Measurements from ENCODE around the gene PSMA7.

Gene PSMA7

DNA sequence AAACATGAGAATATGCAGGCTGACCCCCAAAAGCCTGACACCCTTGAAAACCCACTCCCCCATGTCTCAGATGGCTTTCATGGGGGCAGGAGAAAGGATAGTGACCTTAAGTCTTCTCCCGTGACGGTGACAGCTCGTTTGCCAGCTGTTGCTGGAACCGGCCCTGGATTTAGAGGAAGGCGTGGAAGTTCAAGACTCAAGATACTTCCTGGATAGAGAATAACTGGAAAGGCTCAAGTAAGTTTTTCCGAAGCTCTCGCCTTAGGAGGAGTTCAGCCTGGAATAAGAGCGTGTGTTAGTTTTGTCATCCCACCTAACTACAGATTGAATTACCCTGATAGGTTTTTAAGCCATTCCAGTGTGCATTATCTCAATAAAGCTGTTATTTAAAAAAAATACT is 28.1 kb upstream of the PSMA7 start:
- no peak for DNase-seq (ENCODE audit: low spot score)

DNA sequence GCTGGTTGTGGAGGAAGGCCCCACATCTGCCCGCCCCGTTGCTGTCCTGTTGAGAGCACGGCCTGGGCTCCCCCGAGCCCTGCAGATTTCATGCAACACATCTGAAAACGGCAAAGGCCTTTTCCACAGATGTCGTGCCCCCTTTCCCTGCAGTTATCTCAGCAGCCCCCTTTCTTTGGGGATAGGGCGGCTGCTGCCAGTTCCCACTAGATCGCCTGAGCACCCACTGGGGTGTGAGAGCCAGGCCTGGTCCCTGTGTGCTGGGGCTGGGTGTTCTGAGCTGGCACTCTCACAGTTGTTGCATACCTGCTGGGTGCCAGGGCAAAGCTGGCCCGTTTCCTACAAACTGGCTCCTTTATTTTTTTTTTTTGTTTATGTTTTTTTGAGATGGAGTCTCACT is 27.3 kb upstream of the PSMA7 start:
- no peak for DNase-seq (ENCODE audit: low spot score)

DNA sequence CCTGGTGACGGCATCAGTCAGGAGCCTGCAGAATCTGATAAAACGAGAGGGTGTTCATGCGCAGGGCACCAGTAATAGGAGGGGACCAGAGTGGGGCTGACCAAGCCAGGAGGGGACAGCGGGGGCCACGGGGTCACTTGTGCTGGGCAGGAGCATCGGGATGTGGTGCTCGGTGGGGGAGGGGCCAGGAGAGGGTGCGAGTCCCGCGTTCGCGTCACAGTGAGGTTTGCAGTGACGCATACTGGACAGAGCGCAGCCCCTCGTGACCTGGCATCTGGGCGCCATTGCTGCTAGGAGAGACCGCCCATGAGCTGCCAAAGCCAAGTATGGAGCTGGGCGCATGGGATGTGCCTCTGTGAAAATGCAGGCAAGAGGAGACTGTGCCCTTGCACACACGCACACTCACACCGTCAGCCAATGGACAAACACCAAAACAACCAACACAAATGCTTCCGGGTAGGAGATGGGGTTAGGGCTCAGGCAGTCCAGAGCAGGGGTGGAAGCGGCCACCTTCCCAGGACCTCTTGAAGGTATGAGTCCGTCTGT is 25.8 kb upstream of the PSMA7 start:
- no peak for DNase-seq (ENCODE audit: low spot score)

DNA sequence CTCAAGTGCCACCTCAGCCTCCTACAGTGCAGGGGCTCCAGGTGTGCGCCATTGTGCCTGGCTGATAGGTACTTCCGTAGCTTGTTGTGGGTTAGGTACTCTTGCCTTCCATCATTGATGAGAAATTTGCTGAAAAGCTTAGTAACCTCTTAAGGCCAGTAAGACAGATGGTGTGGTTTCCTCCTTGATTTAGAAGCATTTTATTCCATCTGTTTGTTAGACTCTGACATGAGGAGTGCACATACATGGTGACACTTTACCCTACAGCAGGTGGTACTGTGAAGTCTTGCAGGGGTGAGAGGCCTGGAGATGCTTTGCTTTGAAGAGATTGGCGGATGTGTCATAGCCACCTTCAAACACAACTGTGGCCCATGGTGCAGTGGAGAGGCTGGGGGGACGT is 24.9 kb upstream of the PSMA7 start:
- DNase-seq (ENCODE audit: low spot score): no peak

DNA sequence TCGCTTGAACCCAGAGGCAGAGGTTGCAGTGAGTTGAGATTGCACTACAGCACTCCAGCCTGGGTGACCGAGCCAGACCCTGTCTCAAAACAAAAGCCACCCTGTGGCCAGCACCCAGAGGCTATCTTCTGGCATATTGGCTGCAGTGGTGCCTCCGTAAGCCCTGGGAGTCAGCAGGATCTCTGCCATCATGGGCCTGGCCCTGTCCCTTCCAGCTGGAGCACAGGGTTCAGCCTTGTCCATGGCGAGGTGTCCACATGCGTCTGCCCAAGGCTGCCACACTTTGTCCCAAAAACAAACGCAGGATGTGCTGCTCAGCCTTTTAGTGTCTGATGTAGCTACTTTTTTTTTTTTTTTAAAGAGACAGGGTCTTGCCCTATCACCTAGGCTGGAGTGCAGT is 24.3 kb upstream of the PSMA7 start:
- DNase-seq (ENCODE audit: low spot score): no peak

DNA sequence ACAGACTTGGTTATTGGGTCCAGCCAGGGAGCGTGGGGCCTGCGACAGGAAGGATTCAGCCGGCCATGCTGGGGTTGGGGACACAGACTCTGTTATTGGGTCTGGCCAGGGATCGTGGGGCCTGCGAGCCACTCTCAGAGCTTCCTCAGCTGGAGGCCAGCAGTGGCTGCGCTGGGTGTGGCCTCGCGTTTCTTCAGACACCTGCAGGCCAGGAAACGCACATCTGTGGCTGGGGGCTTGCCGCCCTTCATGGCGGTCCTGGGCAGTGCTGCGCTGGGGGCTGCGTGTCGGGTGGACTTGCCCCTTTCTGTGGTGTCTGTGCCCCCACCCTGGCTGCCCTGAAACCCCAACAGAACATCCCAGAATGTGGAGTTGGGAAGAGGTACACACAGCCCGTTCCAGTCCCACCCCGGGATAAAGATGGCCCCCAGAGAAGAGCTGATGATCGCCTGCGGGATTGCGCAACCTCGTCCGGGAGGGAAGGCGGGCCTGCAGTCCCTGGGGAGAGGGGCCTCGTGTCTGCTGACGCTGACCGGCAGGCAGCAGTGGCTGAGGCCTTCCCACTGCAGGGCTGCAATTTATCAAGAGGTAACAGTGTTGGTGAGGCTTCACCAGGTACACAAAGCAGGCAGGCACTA is 22.7 kb upstream of the PSMA7 start:
- no peak for DNase-seq (ENCODE audit: low spot score)

DNA sequence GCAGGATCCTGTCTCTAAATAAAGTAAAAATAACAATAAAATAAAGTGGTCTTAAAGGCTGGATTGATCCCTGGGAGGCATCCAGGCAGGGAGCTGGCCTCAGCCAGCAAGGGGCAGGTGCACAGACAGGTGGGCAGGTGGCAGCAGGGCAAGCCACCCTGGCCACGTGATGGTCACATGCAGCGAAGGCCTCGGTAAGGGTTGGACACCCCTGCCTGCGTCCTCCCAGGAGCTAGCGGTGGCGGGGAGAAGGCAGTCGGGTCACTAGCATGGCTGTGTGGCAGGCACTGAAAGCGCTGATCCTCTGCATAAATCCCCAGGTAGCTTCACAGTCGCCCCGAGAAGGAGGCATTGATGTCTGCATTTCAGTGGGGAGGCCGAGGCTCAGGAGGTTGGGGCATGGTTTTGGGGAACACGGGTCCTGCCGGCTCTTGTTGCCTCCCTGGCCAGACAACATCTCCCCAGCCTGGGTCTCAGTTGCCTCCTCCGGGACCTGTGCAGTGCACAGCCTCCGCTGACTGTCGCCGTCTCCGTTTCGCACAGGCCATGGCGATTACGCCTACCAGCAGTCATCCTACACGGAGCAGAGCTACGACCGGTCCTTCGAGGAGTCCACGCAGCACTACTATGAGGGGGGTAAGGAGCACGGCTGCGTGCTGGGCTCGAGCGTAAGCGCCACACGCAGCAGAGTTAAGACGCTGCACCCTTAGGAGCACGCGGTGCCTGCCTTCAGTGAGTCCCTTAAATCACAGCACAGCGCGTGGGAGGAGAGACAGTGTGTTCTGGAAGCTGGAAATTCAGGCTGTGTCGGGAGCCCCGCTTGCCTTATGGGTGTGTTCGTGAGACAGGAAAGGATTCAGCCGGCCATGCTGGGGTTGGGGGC is 21.9 kb upstream of the PSMA7 start:
- DNase-seq (ENCODE audit: low spot score): no peak

DNA sequence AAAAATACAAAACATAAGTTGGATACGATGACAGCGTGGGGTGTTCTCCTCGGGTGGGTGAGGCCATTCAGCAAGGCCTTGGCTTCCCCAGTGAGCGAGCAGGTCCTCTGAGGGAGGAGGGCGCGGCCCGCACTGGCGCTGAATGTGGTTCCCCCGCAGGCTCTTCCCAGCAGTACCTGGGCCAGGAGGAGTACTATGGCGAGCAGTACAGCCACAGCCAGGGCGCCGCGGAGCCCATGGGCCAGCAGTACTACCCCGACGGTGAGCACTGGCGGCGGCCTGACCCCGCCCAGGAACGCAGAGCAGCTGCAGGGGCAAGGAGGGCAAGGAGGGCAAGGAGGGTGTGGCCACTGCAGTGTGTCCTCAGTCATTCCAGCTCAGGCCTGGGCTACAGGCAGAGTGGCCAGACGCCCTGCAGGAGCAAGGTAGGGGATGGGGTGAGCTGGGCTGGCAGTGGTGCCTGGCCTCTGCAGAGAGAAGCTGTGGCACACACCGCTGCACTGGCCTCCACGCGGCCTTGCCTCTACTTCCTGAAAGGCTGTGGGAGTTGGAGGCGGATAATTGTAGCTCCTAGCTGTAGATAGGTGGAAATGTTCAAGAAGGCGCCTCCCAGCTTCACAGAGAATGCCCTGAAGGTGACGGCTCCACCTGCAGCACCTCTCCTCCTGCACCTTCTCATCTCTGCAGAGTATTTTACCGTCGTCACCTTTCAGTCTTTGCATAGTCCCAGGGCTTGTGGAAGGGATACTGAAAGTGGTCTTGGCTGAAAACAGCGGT is 21.0 kb upstream of the PSMA7 start:
- DNase-seq (ENCODE audit: low spot score): no peak

DNA sequence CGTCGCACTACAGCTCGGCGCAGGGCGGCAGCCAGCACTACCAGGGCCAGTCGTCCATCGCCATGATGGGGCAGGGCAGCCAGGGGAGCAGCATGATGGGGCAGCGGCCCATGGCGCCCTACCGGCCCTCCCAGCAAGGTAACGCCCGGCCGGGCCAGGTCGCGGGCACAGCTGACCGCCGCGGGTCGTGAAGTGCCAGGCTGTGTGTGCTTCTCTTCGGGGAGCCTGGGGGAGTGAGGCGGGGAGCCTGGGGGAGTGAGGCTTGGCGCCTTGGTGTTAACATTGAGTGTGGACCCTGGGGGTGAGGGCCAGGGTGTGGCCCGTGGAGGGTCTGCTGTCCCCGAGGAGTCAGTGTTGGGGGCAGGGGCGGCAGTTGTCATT is 20.3 kb upstream of the PSMA7 start:
- no peak for DNase-seq (ENCODE audit: low spot score)

DNA sequence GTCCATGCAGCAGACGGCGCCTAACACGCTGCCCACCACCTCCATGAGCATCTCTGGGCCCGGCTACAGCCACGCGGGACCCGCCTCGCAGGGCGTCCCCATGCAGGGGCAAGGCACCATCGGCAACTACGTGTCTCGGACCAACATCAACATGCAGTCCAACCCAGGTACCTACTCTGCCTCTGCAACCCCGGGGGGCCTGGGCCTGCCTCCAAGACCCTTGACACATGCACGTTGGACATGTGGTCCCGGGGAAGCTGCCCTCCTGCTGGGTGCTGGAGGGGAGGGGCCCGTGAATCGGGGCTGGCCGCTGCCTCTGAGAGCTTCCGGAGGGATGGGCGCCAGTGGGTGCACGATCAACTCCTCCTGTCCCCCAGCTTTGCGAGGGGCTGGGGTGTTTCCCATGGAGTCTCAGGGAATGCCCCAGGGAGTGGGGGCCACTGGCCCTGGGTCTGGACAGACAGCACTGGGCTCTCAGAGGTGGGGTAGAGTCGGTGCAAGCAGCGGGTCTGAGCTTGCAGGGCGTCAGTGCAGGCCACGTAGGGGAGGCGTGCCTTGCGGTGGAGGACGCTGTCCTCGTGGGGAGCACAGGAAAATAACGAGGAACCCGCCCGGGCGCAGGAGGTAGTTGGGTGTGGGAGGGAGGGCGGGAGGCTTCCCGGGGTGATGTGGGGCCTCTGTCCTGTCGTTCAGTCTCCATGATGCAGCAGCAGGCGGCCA is 19.7 kb upstream of the PSMA7 start:
- DNase-seq (ENCODE audit: low spot score): no peak

DNA sequence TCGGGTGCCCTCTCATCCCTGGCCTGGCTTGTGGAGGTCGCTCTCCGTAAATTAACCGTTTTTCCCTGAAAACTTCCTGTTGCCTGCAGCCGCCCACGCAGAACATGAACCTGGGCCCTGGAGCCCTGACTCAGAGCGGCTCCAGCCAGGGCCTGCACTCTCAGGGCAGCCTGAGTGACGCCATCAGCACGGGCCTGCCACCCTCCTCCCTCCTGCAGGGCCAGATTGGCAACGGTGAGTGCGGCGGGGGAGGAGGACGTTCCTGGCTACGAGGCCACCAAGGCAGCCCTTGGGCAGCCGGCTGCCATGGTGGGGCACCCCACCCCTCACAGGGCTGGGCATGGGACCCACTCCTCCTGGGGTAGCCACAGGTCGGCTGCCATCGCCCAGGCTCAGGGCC is 18.2 kb upstream of the PSMA7 start:
- no peak for DNase-seq (ENCODE audit: low spot score)

DNA sequence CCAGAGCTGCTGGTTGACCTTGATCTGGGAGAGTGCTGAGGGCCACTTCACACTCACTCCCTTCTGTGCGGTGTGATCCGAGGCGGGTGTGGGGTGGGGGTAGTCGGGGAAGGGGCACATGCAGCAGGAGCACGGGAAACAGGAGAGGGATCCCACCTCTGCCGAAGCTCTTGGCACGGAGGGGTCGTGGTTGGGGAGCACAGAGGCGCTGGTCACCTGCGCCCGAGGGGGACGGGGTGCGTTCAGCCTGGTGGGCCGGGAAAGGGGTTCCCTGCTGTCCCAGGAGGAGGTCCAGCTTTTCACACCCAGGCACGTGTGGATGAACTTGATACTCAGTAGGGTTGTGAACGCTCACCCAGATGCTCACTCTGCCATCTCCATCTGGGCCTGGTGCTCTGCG is 17.7 kb upstream of the PSMA7 start:
- no peak for DNase-seq (ENCODE audit: low spot score)

DNA sequence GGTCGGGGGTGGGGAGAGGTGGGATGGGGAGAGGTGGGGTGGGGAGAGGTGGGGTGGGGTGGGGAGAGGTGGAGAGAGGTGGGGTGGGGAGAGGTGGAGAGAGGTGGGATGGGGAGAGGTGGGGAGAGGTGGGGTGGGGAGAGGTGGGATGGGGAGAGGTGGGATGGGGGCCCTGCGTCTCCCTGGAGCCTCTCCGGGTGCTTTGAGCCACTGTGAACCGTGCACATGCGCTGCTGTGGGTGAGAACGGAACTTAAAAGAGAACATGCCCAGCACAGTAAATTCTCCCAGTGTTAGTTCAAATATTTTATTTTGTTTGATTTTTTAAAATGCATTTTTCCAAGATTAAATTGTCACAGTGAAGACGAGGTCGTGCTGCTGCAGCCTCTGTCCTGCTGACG is 17.1 kb upstream of the PSMA7 start:
- DNase-seq (ENCODE audit: low spot score): no peak

DNA sequence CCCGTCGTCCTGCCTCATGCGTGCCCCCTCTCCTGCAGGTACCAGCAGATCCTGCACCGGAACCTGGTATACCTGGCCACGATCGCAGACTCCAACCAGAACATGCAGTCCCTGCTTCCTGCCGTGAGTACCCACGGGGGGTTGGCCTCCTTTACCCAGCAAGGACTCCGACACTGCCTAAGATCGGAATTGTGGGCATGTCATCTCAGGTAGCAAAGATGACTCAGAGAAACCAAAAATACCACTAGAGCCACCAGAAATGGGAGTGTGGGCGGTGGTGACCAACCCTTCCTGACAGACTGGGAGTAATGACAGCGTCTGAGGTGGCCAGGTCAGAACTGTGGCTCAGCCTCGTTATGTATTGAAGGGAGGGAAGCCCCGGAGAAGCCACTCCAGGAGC is 16.6 kb upstream of the PSMA7 start:
- DNase-seq (ENCODE audit: low spot score): no peak

DNA sequence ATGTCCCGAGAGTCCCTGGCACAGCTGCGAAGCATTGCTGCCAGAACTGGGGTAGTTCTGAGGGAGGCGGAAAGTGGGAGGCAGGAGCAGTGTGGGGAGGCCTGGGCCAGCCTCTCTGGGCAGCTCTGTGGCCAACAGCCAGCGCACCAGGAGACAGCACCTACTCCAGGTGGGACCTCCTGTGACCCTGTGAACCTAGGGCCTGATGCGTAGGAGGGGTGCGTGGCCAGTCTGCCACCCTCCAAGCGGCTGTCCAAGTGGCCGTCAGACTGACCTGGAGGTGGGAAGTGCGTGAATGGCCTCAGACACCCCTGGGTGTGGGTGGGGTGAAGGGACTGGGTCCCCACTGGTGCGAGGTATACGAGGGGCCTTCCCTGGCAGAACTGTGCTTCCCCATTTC is 15.9 kb upstream of the PSMA7 start:
- no peak for DNase-seq (ENCODE audit: low spot score)

DNA sequence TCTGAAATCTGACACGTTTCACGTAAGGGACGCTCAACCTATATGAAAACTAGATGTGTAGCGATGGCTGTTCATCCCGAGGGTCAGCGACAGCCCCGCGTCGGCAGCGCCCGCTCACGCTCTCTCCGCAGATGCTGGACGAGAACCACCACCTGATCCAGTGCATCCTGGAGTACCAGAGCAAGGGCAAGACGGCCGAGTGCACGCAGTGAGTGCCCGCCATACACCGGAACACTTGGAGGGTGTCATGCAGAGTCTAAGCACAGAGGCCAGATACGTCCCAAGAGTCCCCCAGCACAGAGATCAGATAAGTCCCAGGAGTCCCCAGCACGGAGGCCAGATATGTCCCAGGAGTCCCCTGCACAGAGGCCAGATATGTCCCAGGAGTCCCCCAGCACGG is 15.3 kb upstream of the PSMA7 start:
- DNase-seq (ENCODE audit: low spot score): no peak

DNA sequence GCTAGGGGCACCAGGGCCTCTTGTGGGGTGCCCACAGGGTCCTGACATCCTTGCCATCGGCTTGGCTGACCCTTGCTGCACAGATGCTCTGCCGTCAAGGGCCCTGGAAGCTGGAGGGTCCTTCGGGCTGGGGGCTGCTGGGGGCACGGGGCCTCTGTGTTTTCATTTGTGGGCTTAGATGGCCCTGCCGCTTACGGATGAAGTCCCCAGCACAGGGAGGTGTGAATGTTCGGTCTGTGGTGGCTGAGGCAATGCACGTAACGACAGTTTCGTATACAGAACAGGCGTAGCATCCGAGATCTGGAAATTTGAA is 14.8 kb upstream of the PSMA7 start:
- no peak for DNase-seq (ENCODE audit: low spot score)

DNA sequence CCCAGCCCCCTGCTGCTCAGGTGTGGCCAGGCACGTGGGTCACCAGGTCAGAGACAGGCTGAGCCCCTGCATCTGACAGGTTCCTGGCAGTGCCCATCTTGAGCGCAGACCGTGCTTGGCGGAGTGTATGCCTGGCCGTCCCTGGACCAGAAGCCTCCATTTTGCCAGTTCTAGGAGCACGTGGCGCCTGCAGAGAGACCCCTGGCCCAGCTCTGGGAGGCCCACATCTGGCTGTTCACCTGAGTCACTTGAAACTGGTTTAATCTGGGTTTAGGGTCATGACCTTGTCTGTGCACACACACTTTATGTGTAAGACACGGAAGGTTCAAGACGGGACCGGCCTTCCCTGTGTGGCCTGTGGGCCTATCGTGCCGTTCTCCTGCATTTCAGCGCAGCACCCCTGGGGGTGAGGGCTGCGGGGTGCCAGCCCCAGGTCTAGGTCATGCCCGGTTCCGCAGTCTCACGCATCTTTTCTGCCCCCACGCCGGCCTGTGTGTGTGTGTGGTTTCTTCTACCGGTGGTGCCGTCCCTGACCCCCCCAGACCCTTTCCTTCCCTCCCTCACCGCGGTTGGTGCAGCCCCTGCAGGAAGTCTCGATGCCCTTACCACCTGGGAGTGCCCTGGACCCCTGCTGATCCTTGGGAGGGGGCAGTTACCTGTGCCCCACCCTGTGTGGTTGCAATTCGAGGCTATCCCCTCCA is 14.3 kb upstream of the PSMA7 start:
- DNase-seq (ENCODE audit: low spot score): no peak

DNA sequence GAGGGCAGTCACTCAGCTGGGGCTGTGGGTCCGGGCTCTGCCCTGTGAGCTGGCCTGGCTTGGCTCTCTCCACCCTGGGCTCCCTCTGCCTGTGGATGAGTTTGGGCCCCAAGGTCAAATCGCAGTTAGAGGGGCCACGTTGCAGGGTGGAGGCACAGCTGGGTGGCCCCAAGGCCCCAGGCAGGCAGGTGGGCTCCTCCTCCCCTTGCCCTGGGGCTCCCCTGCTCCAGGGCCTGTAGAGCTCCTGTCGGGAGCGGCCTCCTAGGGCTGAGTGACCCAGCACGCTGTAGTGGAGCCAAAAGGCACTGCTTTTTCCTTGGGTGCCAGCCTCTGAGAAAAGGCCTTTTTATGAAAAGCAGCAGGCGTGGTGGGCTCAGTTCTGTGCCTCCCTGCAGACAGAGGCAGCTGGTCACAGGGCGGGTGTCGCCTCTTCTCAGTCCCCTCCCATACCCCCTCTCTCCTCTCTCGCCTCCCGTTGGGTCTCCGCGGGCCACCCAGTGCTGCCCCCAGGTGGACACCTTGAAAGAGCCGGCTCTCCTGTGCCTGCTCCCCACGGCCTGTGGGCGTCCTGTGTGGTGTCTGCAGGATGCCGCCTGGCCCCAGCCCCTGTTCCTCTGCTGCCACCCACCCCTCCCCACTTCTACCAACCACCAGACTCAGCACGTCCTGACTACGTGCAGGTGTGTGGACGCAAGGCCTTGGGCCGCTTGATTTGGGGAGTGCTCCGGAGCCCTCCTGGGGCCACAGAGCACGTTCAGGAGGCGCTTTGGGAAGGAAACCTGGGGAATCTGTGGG is 13.6 kb upstream of the PSMA7 start:
- peak; percentile 26 for DNase-seq (ENCODE audit: low spot score)

DNA sequence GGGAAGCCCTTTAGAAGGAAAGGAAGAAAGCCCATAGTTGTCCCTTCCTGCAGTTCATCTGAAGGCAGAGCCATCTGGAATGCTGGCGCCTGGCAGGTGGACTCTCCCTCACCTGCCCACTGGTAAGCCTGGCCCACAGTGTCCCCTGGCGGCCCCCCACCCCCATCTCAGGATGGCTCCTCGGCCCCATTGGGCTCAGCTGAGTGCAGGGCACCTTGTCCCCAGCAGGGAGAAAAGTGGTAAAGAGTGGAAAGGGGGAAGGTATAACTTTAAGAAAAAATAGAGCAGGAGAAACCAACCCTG is 13.0 kb upstream of the PSMA7 start:
- no peak for DNase-seq (ENCODE audit: low spot score)

Data from globus pallidus (tissue), 1 donor.